ENCODE measurements around the gene MPZL1.

Gene MPZL1

DNA sequence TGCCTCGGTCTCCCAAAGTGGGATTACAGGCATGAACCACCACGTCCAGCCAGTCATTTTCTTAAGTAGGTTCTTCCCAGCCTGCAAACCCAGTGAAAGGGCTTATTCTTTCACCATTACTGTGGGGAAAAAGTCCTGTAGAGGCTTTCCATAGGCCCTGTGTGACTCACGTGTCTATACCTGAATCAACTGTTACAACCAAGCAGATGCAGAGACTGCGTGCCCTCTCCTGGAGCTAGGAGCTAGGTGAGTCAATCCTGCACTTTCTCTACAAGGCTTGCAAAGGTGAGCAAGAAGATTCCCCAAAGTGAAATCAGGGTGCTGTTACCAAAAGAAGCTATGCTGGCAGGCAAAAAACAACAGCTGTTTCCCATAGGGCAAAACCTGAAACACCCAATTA lies 13.8 kb upstream of the MPZL1 start:
- TF ChIP-seq, protein P1, sequence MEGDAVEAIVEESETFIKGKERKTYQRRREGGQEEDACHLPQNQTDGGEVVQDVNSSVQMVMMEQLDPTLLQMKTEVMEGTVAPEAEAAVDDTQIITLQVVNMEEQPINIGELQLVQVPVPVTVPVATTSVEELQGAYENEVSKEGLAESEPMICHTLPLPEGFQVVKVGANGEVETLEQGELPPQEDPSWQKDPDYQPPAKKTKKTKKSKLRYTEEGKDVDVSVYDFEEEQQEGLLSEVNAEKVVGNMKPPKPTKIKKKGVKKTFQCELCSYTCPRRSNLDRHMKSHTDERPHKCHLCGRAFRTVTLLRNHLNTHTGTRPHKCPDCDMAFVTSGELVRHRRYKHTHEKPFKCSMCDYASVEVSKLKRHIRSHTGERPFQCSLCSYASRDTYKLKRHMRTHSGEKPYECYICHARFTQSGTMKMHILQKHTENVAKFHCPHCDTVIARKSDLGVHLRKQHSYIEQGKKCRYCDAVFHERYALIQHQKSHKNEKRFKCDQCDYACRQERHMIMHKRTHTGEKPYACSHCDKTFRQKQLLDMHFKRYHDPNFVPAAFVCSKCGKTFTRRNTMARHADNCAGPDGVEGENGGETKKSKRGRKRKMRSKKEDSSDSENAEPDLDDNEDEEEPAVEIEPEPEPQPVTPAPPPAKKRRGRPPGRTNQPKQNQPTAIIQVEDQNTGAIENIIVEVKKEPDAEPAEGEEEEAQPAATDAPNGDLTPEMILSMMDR (IDR thresholded peaks at IDR 0.05; ENCODE audit: low read depth, low read length) = no peak
- H3K4me3 ChIP-seq (ENCODE audit: low read depth, low read length) = no peak overlapping the region
- in situ Hi-C loops (cut with HindIII; ENCODE audit: low sequenced_read_pairs) = loop anchor here (25.0 kb wide), 1 partner anchor 229 kb away; the partner anchor contains the start of genes DCAF6 and MPC2
- DNase-seq (ENCODE audit: low read depth, low spot score) = no peak

DNA sequence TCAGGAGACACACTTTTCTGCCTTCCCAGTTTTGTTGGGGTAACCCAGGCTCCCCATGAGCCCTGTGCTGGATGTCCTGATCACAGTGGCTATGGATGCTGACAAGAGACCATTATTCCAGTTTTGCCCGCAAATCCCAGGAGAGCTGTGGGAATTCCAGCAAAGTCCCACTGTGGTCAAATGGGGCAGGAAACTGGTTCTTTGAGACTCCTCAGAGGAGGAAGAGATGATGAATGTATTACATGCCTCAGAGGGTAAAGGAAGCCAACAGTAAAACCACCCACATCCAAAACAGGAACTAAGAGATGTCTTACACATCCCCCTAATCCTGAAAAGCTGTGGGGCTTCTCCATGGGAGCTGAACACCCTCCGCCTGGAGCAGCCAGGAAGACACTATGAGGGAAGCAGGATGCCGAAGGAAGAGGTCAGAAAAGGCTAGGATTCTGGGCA lies 12.8 kb upstream of the MPZL1 start:
- TF ChIP-seq, protein P1 (IDR thresholded peaks at IDR 0.05; ENCODE audit: low read depth, low read length) = no peak
- no peak for DNase-seq (ENCODE audit: low read depth, low spot score)
- in situ Hi-C loops (cut with HindIII; ENCODE audit: low sequenced_read_pairs) = loop anchor here (25.0 kb wide), 1 partner anchor 228 kb away; the partner anchor contains the start of genes DCAF6 and MPC2
- H3K4me3 ChIP-seq (ENCODE audit: low read depth, low read length) = no peak overlapping the region

DNA sequence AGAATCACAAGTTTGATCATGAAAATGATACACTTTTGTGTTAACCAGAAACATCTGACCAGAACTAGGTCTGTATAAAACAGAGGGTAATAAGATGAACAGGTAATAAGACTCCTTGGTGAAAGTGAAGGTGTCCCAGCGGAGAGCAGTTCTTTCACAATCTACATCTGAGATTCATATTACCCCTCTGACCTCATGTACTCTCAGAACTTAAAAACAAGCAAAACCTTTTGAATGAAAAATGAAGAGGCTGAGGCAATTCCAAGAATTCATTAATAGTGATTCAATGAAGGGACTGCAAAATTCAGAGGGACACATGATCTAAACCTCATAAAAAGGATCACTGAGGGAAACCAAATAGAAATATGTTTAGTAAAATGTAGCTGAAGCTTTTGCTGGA lies 10.9 kb upstream of the MPZL1 start:
- no peak for DNase-seq (ENCODE audit: low read depth, low spot score)
- no peak overlapping the region for H3K4me3 ChIP-seq (ENCODE audit: low read depth, low read length)
- TF ChIP-seq, protein P1 (IDR thresholded peaks at IDR 0.05; ENCODE audit: low read depth, low read length) = no peak
- in situ Hi-C loops (cut with HindIII; ENCODE audit: low sequenced_read_pairs) = loop anchor here (25.0 kb wide), 1 partner anchor 226 kb away; the partner anchor contains the start of genes DCAF6 and MPC2

DNA sequence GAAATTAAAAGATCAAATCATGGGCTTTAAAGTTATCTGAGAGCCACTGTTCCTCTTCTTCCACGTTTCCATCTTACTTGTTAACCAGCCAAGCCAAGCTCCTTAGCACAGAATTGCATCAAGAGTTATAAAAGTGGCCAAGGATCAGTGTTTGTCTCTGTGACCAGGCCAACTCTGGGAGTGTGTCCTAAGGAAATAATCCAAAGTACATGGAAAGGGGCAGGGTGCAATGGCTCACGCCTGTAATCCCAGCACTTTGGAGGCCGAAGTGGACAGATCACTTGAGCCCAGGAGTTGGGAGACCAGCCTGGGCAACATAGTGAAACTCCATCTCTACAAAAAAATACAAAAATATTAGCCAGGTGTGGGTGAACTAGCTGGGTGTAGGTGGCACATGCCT lies 10.0 kb upstream of the MPZL1 start:
- TF ChIP-seq, protein P1 (IDR thresholded peaks at IDR 0.05; ENCODE audit: low read depth, low read length) = no peak
- no peak overlapping the region for H3K4me3 ChIP-seq (ENCODE audit: low read depth, low read length)
- in situ Hi-C loops (cut with HindIII; ENCODE audit: low sequenced_read_pairs) = loop anchor here (25.0 kb wide), 1 partner anchor 226 kb away; the partner anchor contains the start of genes DCAF6 and MPC2
- DNase-seq (ENCODE audit: low read depth, low spot score) = no peak

DNA sequence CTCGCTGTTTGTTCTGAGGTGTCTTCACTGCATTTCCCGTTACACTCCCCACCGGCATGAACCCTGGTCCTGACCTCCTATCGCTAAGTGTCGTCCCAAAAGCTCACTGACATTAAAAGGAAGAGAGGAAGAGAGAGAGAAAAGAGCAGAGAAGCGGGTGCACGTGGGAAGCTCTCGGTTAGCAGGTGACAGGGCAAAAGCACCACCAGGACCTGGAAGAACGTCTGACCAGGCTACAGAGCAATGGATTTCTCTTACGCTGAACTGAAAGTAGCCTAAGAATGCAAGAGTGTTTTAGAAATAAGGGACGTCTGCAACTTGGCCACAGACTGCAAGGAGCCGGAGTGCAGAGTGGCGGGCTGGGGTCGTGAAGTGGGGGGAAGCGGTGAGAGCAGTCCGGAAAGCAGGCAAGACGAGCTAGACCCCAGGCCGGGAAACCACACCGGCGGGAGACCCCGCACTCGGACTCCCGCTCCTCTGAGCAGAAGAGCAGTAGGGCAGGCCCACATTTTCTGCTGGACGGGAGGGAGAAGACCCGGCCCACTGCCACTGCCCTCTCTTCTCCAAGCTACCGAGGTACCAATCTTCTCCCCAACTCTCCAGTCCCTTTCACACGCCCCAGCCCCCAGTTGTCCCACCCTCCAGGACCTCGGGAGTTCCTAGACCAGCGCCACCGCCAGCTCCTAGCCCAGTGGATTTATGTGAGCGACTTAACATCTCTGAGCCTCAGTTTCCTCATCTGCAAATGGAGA lies 8.3 kb upstream of the MPZL1 start:
- DNase-seq (ENCODE audit: low read depth, low spot score) = peak; percentile 32
- TF ChIP-seq, protein P1 (IDR thresholded peaks at IDR 0.05; ENCODE audit: low read depth, low read length) = no peak
- in situ Hi-C loops (cut with HindIII; ENCODE audit: low sequenced_read_pairs) = loop anchor here (25.0 kb wide), 1 partner anchor 224 kb away; the partner anchor contains the start of genes DCAF6 and MPC2
- peak overlapping the region; percentile 79 for H3K4me3 ChIP-seq (ENCODE audit: low read depth, low read length)

DNA sequence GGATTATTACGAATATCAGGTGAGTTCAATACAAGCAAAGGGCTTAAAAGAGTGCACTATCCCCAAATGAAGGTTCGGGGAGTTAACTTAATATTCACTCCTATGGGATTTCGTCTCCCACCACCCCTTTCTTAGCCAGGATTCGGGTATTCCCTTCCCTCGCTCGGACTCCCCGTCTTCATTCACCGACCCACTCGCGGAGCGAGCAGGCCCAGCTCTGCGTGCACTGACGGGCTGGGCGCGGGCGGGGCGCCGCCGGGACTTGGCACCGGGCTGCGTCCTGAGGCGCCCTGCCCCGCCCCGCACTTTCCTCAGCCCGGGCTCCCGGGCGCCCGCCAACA lies 7.7 kb upstream of the MPZL1 start:
- TF ChIP-seq, protein P1 (IDR thresholded peaks at IDR 0.05; ENCODE audit: low read depth, low read length) = no peak
- in situ Hi-C loops (cut with HindIII; ENCODE audit: low sequenced_read_pairs) = loop anchor here (25.0 kb wide), 1 partner anchor 223 kb away; the partner anchor contains the start of genes DCAF6 and MPC2
- DNase-seq (ENCODE audit: low read depth, low spot score) = no peak
- peak overlapping the region; percentile 79 for H3K4me3 ChIP-seq (ENCODE audit: low read depth, low read length)

Data from astrocyte of the spinal cord (primary cell).